SU-DHL-6 (cell line): ENCODE data around the gene MBD3.

ENCODE experiments used
- H2AFZ ChIP-seq: fragments of 200-600 bp; sonication (generic); 2 replicates; pipeline ENCODE4 v1.6.1; 2014; ENCODE audit warnings: low read depth, mild to moderate bottlenecking, moderate library complexity, mixed read lengths, antibody characterized with exemption, low read length; ENCODE audit not compliant: severe bottlenecking
- H3F3A ChIP-seq: fragments of 200-600 bp; shearing (Covaris generic); 2 replicates; pipeline ENCODE4 v1.6.0; 2016; ENCODE audit warnings: antibody characterized with exemption, mild to moderate bottlenecking; ENCODE audit not compliant: insufficient read depth
- H3K27ac ChIP-seq: fragments of 200-600 bp; sonication (generic); 2 replicates; pipeline ENCODE4 v1.5.1; 2016; ENCODE audit warnings: low read depth, mild to moderate bottlenecking, low read length, moderate library complexity, mixed read lengths
- H3K27me3 ChIP-seq: fragments of 200-600 bp; sonication (generic), shearing (Covaris generic); 2 replicates; pipeline ENCODE4 v1.6.0; 2014; ENCODE audit warnings: mild to moderate bottlenecking, low read length
- H3K36me3 ChIP-seq: fragments of 200-600 bp; sonication (generic); 2 replicates; pipeline ENCODE4 v1.6.1; 2014; ENCODE audit warnings: mild to moderate bottlenecking, low read length, mixed read lengths
- H3K4me2 ChIP-seq: fragments of 300-600, 200-600 bp; shearing (Covaris generic), sonication (generic); 2 replicates; pipeline ENCODE4 v1.6.0; 2014; ENCODE audit warnings: low read length, low read depth, mild to moderate bottlenecking; ENCODE audit not compliant: poor library complexity, severe bottlenecking
- H3K4me3 ChIP-seq: fragments of 200-600 bp; sonication (generic); 2 replicates; pipeline ENCODE4 v1.5.1; 2014; ENCODE audit warnings: antibody characterized with exemption, low read length, mild to moderate bottlenecking, mixed read lengths; ENCODE audit not compliant: insufficient read depth, poor library complexity, severe bottlenecking
- H3K79me2 ChIP-seq: fragments of 200-600 bp; sonication (generic); 2 replicates; pipeline ENCODE4 v1.6.1; 2014; ENCODE audit warnings: mild to moderate bottlenecking, low read length, moderate library complexity; ENCODE audit not compliant: insufficient read depth
- H3K9ac ChIP-seq: fragments of 200-600 bp; sonication (generic); 2 replicates; pipeline ENCODE4 v1.7.0; 2014; ENCODE audit warnings: mild to moderate bottlenecking, low read length
- H3K9me2 ChIP-seq: fragments of 200-600 bp; sonication (generic); replicated peaks from 2 replicates; pipeline ENCODE4 v1.6.1; 2014; ENCODE audit warnings: low read length; ENCODE audit not compliant: insufficient read depth
- H3K9me3 ChIP-seq: fragments of 200-600 bp; sonication (generic); 2 replicates; pipeline ENCODE4 v1.6.1; 2014; ENCODE audit warnings: low read length, mixed read lengths; ENCODE audit not compliant: insufficient read depth
- H4K20me1 ChIP-seq: fragments of 200-600 bp; sonication (generic); 2 replicates; pipeline ENCODE4 v1.6.1; 2014; ENCODE audit warnings: low read depth, mild to moderate bottlenecking, antibody characterized with exemption, low read length, moderate library complexity, mixed read lengths
- EZH2phosphoT487 ChIP-seq: fragments of 200-600 bp; sonication (generic), shearing (Covaris generic); conservative IDR thresholded peaks from 2 replicates; pipeline ENCODE4 v1.6.1; 2018; ENCODE audit warnings: mild to moderate bottlenecking, antibody characterized with exemption, low read length, moderate library complexity, mixed read lengths
- TF ChIP-seq, protein P1 (sequence below): fragments of 200-600 bp; sonication (generic); IDR thresholded peaks from one replicate; pipeline ENCODE4 v1.5.1; 2017; ENCODE audit warnings: antibody characterized with exemption, mild to moderate bottlenecking, low read length, moderate library complexity; ENCODE audit not compliant: insufficient read depth, poor library complexity, severe bottlenecking

Gene MBD3

DNA sequence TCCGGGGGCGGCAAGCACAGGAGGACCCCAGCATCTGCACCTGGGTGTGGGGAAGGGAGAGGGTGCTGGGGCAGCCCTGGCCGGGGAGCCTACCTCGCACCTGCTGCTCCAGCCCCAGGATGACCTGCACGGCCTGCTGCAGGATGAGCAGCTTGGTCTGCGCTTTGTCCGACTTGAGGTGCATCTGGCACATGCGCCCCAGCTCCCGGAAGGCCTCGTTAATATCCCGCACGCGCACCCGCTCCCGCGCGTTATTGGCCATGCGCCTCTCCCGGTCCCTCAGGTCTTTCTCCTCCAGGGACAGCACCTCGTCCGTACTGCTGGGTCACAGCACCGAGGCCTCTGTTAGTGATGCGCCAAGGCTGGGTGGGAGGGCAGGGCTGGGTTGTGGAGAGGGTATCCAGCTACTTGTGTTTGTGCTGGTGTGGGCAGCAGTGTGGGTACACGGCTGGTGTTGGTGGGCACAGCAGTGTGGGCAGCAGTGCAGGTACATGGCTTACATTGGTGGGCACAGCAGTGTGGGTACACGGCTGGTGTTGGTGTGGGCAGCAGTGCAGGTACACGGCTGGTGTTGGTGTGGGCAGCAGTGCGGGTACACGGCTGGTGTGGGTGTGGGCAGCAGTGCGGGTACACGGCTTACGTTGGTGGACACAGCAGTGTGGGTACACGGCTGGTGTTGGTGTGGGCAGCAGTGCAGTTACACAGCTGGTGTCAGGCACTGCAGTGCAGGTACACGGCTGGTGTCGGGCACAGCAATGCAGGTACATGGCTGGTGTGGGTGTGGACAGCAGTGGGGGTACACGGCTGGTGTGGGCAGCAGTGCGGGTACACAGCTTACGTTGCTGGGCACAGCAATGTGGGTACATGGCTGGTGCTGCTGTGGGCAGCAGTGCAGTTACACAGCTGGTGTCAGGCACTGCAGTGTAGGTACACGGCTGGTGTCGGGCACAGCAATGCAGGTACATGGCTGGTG, 19.7 kb upstream of the MBD3 start:
- Histone ChIP-seq H3K27me3 (no peaks in the 10 kb centered on the region), H3K9me3 (no peaks in the 10 kb centered on the region), H3K27ac (no peak overlapping the region), H2AFZ (no peak overlapping the region), H3K79me2 (no peaks in the 10 kb centered on the region), H3K9me2 (no peaks in the 10 kb centered on the region), H3K4me3 (no peak overlapping the region), H3F3A (peaks cover 48% of the 10 kb centered on the region), H3K4me2 (no peak overlapping the region), H3K9ac (no peak overlapping the region), H4K20me1 (no peaks in the 10 kb centered on the region), H3K36me3 (peaks cover 17% of the 10 kb centered on the region; the same call in 1 of the 2 replicates)
- no peak for TF ChIP-seq EZH2phosphoT487
- TF ChIP-seq, protein P1, sequence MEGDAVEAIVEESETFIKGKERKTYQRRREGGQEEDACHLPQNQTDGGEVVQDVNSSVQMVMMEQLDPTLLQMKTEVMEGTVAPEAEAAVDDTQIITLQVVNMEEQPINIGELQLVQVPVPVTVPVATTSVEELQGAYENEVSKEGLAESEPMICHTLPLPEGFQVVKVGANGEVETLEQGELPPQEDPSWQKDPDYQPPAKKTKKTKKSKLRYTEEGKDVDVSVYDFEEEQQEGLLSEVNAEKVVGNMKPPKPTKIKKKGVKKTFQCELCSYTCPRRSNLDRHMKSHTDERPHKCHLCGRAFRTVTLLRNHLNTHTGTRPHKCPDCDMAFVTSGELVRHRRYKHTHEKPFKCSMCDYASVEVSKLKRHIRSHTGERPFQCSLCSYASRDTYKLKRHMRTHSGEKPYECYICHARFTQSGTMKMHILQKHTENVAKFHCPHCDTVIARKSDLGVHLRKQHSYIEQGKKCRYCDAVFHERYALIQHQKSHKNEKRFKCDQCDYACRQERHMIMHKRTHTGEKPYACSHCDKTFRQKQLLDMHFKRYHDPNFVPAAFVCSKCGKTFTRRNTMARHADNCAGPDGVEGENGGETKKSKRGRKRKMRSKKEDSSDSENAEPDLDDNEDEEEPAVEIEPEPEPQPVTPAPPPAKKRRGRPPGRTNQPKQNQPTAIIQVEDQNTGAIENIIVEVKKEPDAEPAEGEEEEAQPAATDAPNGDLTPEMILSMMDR = no peak

DNA sequence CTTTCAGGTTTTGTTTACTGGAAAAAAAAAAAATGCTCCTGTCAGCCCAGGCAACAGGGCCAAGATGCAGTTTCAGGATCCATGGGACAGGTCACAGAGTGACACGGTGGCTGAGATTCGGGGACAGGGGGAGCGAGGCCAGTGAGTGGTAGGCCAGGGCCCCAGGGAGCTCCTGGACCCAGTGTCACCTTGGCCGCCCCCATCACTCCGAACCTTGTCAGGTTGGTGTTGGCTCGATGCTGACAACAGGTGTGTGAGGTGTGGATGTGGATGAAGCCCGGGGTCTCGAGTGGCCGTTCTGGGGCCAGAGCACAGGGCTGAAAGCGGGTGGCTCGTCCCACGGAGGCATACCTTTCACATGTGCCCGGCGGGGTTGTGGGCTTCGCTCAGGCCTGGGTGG, 18.7 kb upstream of the MBD3 start:
- peaks cover 10% of the 10 kb centered on the region; the same call in 1 of the 2 replicates for H3K36me3 ChIP-seq
- no peak overlapping the region for H3K9ac ChIP-seq
- H3K9me3 ChIP-seq = no peaks in the 10 kb centered on the region
- H3K4me3 ChIP-seq = no peak overlapping the region
- H3K79me2 ChIP-seq = no peaks in the 10 kb centered on the region
- H3K27me3 ChIP-seq = no peaks in the 10 kb centered on the region
- no peaks in the 10 kb centered on the region for H4K20me1 ChIP-seq
- H3K9me2 ChIP-seq = no peaks in the 10 kb centered on the region
- peaks cover 53% of the 10 kb centered on the region for H3F3A ChIP-seq
- H3K4me2 ChIP-seq = no peak overlapping the region
- TF ChIP-seq, protein P1 = no peak
- TF ChIP-seq EZH2phosphoT487 = no peak
- no peak overlapping the region for H2AFZ ChIP-seq
- H3K27ac ChIP-seq = peak overlapping the region; percentile 29; the same call in 1 of the 2 replicates

DNA sequence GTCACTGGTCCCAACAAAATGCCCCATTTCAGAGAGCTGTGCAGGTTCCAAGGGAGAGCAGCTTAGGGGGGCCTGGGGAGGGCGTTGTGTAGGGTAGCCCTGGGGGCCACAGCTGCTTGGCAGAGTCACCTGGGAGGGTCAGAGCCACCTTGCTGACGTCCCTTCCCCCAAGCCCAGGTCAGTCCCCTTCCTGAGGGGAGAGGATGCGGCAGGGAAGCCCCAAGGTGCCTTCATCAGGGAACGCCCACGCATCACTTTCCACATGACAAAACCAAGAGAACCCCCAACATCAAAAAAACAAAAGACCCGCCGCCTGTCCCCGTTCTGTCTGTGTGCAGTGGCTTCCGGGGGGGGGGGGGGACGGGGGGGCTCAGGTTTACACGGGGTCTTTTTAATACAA, 17.9 kb upstream of the MBD3 start:
- Histone ChIP-seq H3K27me3 (no peaks in the 10 kb centered on the region), H3F3A (peaks cover 60% of the 10 kb centered on the region), H3K36me3 (peaks cover 6% of the 10 kb centered on the region; the same call in 1 of the 2 replicates), H3K79me2 (no peaks in the 10 kb centered on the region), H3K4me3 (no peak overlapping the region), H4K20me1 (no peaks in the 10 kb centered on the region), H3K4me2 (no peak overlapping the region), H3K9ac (no peak overlapping the region), H3K9me2 (no peaks in the 10 kb centered on the region), H2AFZ (no peak overlapping the region), H3K27ac (peak overlapping the region; percentile 29; the same call in 1 of the 2 replicates), H3K9me3 (no peaks in the 10 kb centered on the region)
- TF ChIP-seq EZH2phosphoT487 = no peak
- TF ChIP-seq, protein P1 = no peak
